Measurements from ENCODE around the gene SPRYD3.

The SPRYD3 gene

GRCh38 chr12:53048033-53048779, 31.0 kb downstream of the SPRYD3 start (continued):
- TF ChIP-seq ZNF48 (tag by site-specific recombination; IDR thresholded peaks at IDR 0.05) (no peak), ZNF600 (tag by site-specific recombination; IDR thresholded peaks at IDR 0.05) (peak; percentile 48; the same call in 1 of the 2 replicates), EGR2 (tag by site-specific recombination; IDR thresholded peaks at IDR 0.05; ENCODE audit: low read depth) (peak; percentile 7; the same call in 1 of the 2 replicates), PRDM10 (tag by site-specific recombination; IDR thresholded peaks at IDR 0.05) (peak; percentile 99), ZBTB17 (tag by site-specific recombination; IDR thresholded peaks at IDR 0.05) (peak; percentile 59; the same call in 1 of the 2 replicates), ZNF645 (tag by site-specific recombination; IDR thresholded peaks at IDR 0.05) (no peak), GLIS2 (tag by site-specific recombination; IDR thresholded peaks at IDR 0.05) (0 out of 2 replicates have a peak, but pooled peaks have one; percentile 10), REPIN1 (tag by site-specific recombination; IDR thresholded peaks at IDR 0.05; ENCODE audit: low read depth) (no peak), SCRT2 (tag by site-specific recombination; IDR thresholded peaks at IDR 0.05) (no peak), ZNF280C (tag by site-specific recombination; IDR thresholded peaks at IDR 0.05) (no peak), ZNF146 (tag by site-specific recombination; IDR thresholded peaks at IDR 0.05) (peak; percentile 14; the same call in 1 of the 2 replicates), KLF8 (tag by site-specific recombination; IDR thresholded peaks at IDR 0.05) (peak; percentile 10; the same call in 1 of the 2 replicates), ZNF335 (tag by site-specific recombination; conservative IDR thresholded peaks at IDR 0.05) (peak; percentile 41; the same call in 1 of the 2 replicates), CTCF (tag by site-specific recombination; IDR thresholded peaks at IDR 0.05) (peak; percentile 83), ZNF561 (tag by site-specific recombination; IDR thresholded peaks at IDR 0.05; ENCODE audit: borderline replicate concordance) (no peak), PATZ1 (tag by site-specific recombination; IDR thresholded peaks at IDR 0.05) (peak; percentile 77)
